Kidney (tissue), 14 donors: ENCODE data around the gene HK1. TPM values are rescaled to one million over a fixed set of nuclear protein-coding genes. Genes with fewer than 3 reads are reported as not detected.
A peak's percentile ranks its signal among the peaks of the same experiment; 100 is the strongest.

Experiments used
- DNase-seq, 5 donors: peaks; one replicate each; pipeline ENCODE4 v3.0.0-alpha.2; 2013 to 2020
- FAIRE-seq: peaks from 2 replicates; lab custom pipeline; 2012; peaks lifted over from hg19 to GRCh38; lab: Jason Lieb, UNC
- H3K27ac ChIP-seq, 2 donors: one replicate each; pipeline ENCODE4 v1.7.0; 2013; ENCODE audit warnings: low read depth in 2 of 2, low read length in 2 of 2, inconsistent platforms in 1 of 2
- H3K27me3 ChIP-seq: one replicate; pipeline ENCODE4 v1.7.1; 2013; ENCODE audit warnings: low read length, inconsistent platforms; ENCODE audit not compliant: control insufficient read depth, insufficient read depth
- H3K36me3 ChIP-seq, 3 donors: one replicate each; pipeline versions ENCODE4 v1.7.0 to v1.7.1; 2013; ENCODE audit warnings: low read length in 3 of 3, control low read depth in 1 of 3, inconsistent platforms in 1 of 3; ENCODE audit not compliant: insufficient read depth in 3 of 3, control insufficient read depth in 2 of 3
- H3K4me1 ChIP-seq, 3 donors: one replicate each; pipeline versions ENCODE4 v1.7.0 to v1.7.1; 2013; ENCODE audit warnings: low read length in 3 of 3, inconsistent platforms in 1 of 3, low read depth in 1 of 3; ENCODE audit not compliant: control insufficient read depth in 2 of 3, insufficient read depth in 2 of 3
- H3K4me3 ChIP-seq, 3 donors: one replicate each; pipeline versions ENCODE4 v1.7.0 to v1.8.1; 2013; ENCODE audit warnings: low read length in 3 of 3, control low read depth in 1 of 3, inconsistent platforms in 1 of 3
- H3K9ac ChIP-seq, 3 donors: one replicate each; pipeline versions ENCODE4 v1.7.0 to v1.7.1; 2013; ENCODE audit warnings: low read length in 3 of 3, control low read depth in 1 of 3, inconsistent platforms in 1 of 3
- H3K9me3 ChIP-seq, 3 donors: one replicate each; pipeline versions ENCODE4 v1.7.0 to v1.7.1; 2013; ENCODE audit warnings: low read length in 3 of 3, control low read depth in 1 of 3, inconsistent platforms in 1 of 3; ENCODE audit not compliant: control insufficient read depth in 2 of 3, insufficient read depth in 1 of 3
- CTCF ChIP-seq: IDR thresholded peaks from 3 replicates; pipeline ENCODE4 v1.5.1; 2012; ENCODE audit warnings: mild to moderate bottlenecking, moderate library complexity, borderline replicate concordance; ENCODE audit not compliant: insufficient read depth; ENCODE audit errors: extremely low read depth
- intact Hi-C: fragments of 100-400 bp; cut with DNase I; formaldehyde crosslinking; loops from one replicate; pipeline ENCODE4 v1.11.1; 2022
- polyA plus RNA-seq: library from polyadenylated mRNA; stranded (reverse); fragments of 350-450 nt; fragmentation: Illumina TruSeq; extraction: RNeasy Lipid Tissue Mini Kit (QIAGEN cat#74804); gene quantifications from one replicate; pipeline ENCODE4 v1.2.3, GENCODE V29; 2014; ENCODE audit warnings: low read depth, low replicate concordance; ENCODE audit not compliant: insufficient read depth
- total RNA-seq: library from RNA; stranded (reverse); fragmentation: NEBNext Ultra II Directional; extraction: Animal tissue kit (Norgen Biotek cat#: 25700); gene quantifications from one replicate; pipeline ENCODE4 v1.2.1, GENCODE V29; 2021
- donor health status: control.
- donor health status: control.
- donor health status: control.
- donor health status: control.
- donor health status: control.
- donor health status: DM: yes; HTN: yes; CAD: no.
- donor health status: Normal renal cell carcinoma (clear cell type).

Gene HK1
- total and polyA plus RNA-seq, 2 donors from 2014 or later, result 35.9 to 84.9 TPM

GRCh38 chr10:69253171-69253570, 25.1 kb upstream of the HK1 start:
- intact Hi-C loops, result no loop called here
- no peak for DNase-seq

GRCh38 chr10:69254877-69255276, 23.4 kb upstream of the HK1 start:
- TF ChIP-seq CTCF, result no peak
- peaks cover 0 to 22% (median 5%) of the 10 kb centered on the region in 3 donors for H3K36me3 ChIP-seq
- intact Hi-C loops, result no loop called here
- no peak overlapping the region for H3K9ac ChIP-seq
- no peaks in the 10 kb centered on the region for H3K9me3 ChIP-seq
- no peaks in the 10 kb centered on the region for H3K4me1 ChIP-seq
- H3K27ac ChIP-seq, result no peak overlapping the region
- no peak overlapping the region for H3K4me3 ChIP-seq
- FAIRE-seq (no peak), DNase-seq (no peak)
- H3K27me3 ChIP-seq, result no peaks in the 10 kb centered on the region

More at GRCh38 chr10:69253171-69253570, 25.1 kb upstream of the HK1 start:
- Histone ChIP-seq H3K27ac (no peak overlapping the region), H3K9me3 (no peaks in the 10 kb centered on the region), H3K9ac (no peak overlapping the region), H3K27me3 (no peaks in the 10 kb centered on the region), H3K4me1 (no peaks in the 10 kb centered on the region), H3K4me3 (no peak overlapping the region), H3K36me3 (peaks cover 0 to 16% (median 5%) of the 10 kb centered on the region in 3 donors)
- no peak for FAIRE-seq
- no peak for TF ChIP-seq CTCF

- H3K9me3 ChIP-seq, result no peaks in the 10 kb centered on the region
- H3K9ac ChIP-seq, result no peak overlapping the region
- H3K36me3 ChIP-seq, result peaks cover 0 to 16% (median 3%) of the 10 kb centered on the region in 3 donors
- no peaks in the 10 kb centered on the region for H3K4me1 ChIP-seq
- no peak overlapping the region for H3K27ac ChIP-seq
- no peak for FAIRE-seq
- no peaks in the 10 kb centered on the region for H3K27me3 ChIP-seq
- intact Hi-C loops, result no loop called here
- DNase-seq, result peak in 1 of 5 donors; percentile 8
- no peak overlapping the region for H3K4me3 ChIP-seq
- TF ChIP-seq CTCF, result no peak
These were observed 18.6 kb upstream of the HK1 start for GRCh38 chr10:69259547-69260243.
